Glutamatergic neuron (in vitro differentiated cells): Measurements from ENCODE around the gene FAM229A. TPM values are rescaled to one million over a fixed set of nuclear protein-coding genes. Genes with fewer than 3 reads are reported as not detected.

Experiments used
- DNase-seq: peaks from one replicate; pipeline ENCODE4 v3.0.0; 2022
- H3K27ac Mint-ChIP-seq: one replicate; pipeline ENCODE4 v1.8.0; 2020; ENCODE audit warnings: mild to moderate bottlenecking, mixed read lengths, inconsistent platforms; ENCODE audit not compliant: unreplicated experiment
- H3K27me3 Mint-ChIP-seq: one replicate; pipeline ENCODE4 v1.8.0; 2020; ENCODE audit warnings: mild to moderate bottlenecking, moderate library complexity, mixed read lengths, inconsistent platforms; ENCODE audit not compliant: unreplicated experiment
- H3K36me3 Mint-ChIP-seq: one replicate; pipeline ENCODE4 v1.8.0; 2020; ENCODE audit warnings: mild to moderate bottlenecking, mixed read lengths, inconsistent platforms; ENCODE audit not compliant: unreplicated experiment
- H3K4me1 Mint-ChIP-seq: one replicate; pipeline ENCODE4 v1.8.0; 2020; ENCODE audit warnings: mild to moderate bottlenecking, low read depth, mixed read lengths, inconsistent platforms; ENCODE audit not compliant: unreplicated experiment
- H3K4me3 Mint-ChIP-seq: one replicate; pipeline ENCODE4 v1.8.0; 2020; ENCODE audit warnings: mild to moderate bottlenecking, mixed read lengths, inconsistent platforms; ENCODE audit not compliant: unreplicated experiment
- H3K9me3 Mint-ChIP-seq: one replicate; pipeline ENCODE4 v1.8.0; 2020; ENCODE audit warnings: mild to moderate bottlenecking, moderate library complexity, mixed read lengths, inconsistent platforms; ENCODE audit not compliant: unreplicated experiment
- total RNA-seq: library from RNA; stranded (reverse); fragmentation: NEBNext Ultra II Directional; extraction: Animal tissue kit (Norgen Biotek cat#: 25700); gene quantifications from one replicate; pipeline ENCODE4 v1.2.1, GENCODE V29; 2021; ENCODE audit not compliant: unreplicated experiment
- TF ChIP-seq, protein P1 (sequence below): fragments of 200-600 bp; sonication (generic); IDR thresholded peaks from one replicate; pipeline ENCODE4 v1.5.0; 2021; ENCODE audit not compliant: partially characterized antibody, unreplicated experiment

The FAM229A gene
- total RNA-seq, 1 donor from 2014 or later = 21.8 TPM

DNA sequence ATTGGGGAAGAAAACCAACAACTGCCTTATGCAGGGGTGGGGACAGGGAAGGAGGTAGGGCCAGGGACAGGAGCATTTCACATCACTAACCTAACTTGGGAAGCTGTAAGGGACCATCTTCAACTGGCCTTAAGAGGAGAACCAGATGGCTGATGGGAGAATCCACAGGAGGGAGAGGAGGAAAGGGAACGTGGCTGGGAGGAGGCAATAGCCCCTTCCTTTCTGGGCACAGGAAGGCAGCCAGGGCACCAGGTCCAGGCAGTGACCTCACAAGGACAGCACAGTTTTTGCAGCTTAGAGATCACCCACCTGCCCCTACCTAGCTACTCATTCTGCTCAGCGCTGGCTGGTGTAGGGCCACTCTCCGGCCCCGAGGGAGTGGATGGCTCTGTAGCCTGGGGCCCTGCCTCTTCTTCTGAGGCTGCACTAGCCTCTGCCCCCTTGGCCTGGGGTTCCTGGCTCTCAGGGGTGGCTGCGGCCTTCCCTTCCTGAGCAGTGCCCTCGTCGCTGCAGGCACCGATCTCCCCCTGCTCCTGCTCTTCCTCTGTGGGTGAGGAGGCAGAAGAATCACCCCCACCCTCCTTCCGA, 27.9 kb downstream of the FAM229A start:
- Mint-ChIP-seq H3K27ac (peak overlapping the region; percentile 85), H3K4me1 (peaks cover 24% of the 10 kb centered on the region), H3K9me3 (peaks cover 19% of the 10 kb centered on the region), H3K36me3 (peaks cover 14% of the 10 kb centered on the region), H3K4me3 (peak overlapping the region; percentile 92), H3K27me3 (peaks cover 10% of the 10 kb centered on the region)
- DNase-seq = peak; percentile 51
- TF ChIP-seq, protein P1, sequence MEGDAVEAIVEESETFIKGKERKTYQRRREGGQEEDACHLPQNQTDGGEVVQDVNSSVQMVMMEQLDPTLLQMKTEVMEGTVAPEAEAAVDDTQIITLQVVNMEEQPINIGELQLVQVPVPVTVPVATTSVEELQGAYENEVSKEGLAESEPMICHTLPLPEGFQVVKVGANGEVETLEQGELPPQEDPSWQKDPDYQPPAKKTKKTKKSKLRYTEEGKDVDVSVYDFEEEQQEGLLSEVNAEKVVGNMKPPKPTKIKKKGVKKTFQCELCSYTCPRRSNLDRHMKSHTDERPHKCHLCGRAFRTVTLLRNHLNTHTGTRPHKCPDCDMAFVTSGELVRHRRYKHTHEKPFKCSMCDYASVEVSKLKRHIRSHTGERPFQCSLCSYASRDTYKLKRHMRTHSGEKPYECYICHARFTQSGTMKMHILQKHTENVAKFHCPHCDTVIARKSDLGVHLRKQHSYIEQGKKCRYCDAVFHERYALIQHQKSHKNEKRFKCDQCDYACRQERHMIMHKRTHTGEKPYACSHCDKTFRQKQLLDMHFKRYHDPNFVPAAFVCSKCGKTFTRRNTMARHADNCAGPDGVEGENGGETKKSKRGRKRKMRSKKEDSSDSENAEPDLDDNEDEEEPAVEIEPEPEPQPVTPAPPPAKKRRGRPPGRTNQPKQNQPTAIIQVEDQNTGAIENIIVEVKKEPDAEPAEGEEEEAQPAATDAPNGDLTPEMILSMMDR = no peak

DNA sequence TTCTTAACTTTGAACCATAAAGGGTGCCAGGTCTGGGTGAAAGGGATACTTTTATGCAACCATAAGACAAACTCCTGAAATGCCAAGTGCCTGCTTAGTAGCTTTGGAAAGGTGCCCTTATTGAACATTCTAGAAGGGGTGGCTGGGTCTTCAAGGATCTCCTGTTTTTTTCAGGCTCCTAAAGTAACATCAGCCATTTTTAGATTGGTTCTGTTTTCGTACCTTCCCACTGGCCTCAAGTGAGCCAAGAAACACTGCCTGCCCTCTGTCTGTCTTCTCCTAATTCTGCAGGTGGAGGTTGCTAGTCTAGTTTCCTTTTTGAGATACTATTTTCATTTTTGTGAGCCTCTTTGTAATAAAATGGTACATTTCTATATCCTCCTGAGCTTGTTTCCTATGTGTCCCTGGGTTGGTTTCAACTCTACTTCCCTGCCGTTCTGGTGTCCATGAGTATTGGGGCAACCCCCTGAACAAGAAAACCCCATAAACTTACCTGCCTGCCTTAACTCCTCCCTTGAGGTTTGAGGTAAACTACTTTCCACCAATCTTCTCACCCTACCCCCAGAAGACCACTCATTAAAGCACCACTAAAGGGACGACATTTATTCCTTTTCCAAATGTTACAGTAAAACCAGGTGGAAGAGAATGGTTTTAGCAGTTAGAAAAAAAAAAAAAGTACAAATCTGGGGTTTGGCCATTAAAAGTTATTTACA, 28.9 kb downstream of the FAM229A start:
- H3K4me3 Mint-ChIP-seq = peak overlapping the region; percentile 92
- H3K36me3 Mint-ChIP-seq = peaks cover 14% of the 10 kb centered on the region
- TF ChIP-seq, protein P1 = no peak
- peaks cover 10% of the 10 kb centered on the region for H3K27me3 Mint-ChIP-seq
- H3K4me1 Mint-ChIP-seq = peaks cover 20% of the 10 kb centered on the region
- H3K27ac Mint-ChIP-seq = peak overlapping the region; percentile 39
- no peak for DNase-seq
- H3K9me3 Mint-ChIP-seq = peaks cover 15% of the 10 kb centered on the region

DNA sequence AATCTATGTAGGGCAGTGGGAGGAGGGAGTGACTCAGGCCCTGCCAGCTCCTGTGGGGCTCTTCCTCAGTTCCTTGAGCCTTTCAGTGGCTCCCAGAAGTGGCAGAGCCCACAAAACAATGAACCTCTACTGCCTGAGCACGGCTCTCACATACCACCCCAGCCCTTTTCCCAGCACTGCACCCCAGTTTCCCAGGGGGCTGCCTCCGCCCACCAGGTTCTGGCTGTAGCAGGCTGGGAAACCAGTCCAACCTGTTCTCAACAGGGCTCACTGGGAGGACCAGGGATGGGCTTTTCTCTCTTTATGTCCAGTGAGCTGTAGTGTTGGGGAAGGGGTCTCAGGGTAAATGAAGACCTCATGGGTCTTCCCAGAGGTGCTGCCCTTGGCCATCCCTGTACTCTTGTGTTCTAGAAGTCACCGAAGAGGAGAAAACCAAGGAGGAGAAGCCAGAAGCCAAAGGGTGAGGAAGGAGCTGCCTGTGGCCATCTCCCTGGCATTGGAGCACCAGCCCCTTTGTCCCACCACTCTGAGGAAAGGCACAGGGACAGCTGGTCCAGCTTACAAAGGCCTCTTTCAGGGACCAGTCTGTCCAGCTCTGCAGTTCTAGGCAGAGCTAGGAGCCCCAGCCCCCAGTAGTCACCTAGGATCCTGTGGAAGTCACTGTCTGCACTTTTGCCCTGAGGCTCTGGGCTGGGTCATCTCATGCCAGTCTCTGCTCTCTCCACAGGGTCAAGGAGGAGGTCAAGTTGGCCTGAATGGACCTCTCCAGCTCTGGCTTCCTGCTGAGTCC, 29.8 kb downstream of the FAM229A start:
- Mint-ChIP-seq H3K9me3 (peaks cover 10% of the 10 kb centered on the region), H3K4me1 (peaks cover 14% of the 10 kb centered on the region), H3K4me3 (peak overlapping the region; percentile 46), H3K36me3 (peaks cover 17% of the 10 kb centered on the region), H3K27ac (peak overlapping the region; percentile 22), H3K27me3 (peaks cover 6% of the 10 kb centered on the region)
- TF ChIP-seq, protein P1 = no peak
- no peak for DNase-seq

DNA sequence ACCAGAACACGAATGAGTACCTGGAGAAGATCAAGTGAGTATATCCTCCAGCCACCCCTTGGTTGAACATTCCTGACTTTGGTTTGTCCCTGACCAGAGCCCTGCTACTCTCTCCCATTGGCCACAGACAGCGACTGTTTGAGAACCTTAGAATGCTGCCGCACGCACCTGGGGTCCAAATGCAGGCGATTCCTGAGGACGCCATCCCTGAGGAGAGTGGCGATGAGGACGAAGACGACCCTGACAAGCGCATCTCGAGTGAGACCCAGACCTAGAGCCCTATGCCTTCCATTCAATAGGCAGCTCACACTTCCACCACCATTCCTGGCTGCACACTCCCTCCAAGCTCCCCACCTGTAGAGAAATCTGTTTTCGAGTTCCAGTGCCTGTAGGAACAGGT, 30.7 kb downstream of the FAM229A start:
- H3K4me1 Mint-ChIP-seq = peaks cover 13% of the 10 kb centered on the region
- H3K9me3 Mint-ChIP-seq = peaks cover 10% of the 10 kb centered on the region
- H3K27me3 Mint-ChIP-seq = peaks cover 6% of the 10 kb centered on the region
- DNase-seq = no peak
- TF ChIP-seq, protein P1 = no peak
- H3K27ac Mint-ChIP-seq = no peak overlapping the region
- H3K4me3 Mint-ChIP-seq = no peak overlapping the region
- H3K36me3 Mint-ChIP-seq = peaks cover 17% of the 10 kb centered on the region
